Measurements from ENCODE around the gene GP5.

The GP5 gene

DNA sequence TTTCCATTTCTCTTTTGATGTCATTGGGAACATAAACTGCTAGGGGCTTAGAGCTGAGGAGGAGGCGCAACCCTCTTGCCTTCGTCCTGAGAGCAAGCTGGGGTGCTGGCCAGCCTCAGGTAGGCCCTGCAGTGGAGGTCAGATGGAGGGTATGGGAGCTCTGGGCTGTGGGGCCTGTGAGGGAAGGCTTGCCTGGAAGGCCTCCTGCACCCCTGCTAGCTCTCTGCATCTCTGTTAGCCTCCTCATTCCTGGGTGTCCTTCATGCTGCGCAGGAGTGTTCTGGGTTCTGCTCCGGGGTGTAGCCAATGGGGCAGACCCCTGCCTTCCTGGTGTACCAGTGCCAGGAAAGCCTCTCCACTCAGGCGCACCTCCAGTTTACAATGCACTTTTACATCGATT, 11.8 kb downstream of the GP5 start:
- Histone ChIP-seq H3K9me3 (ENCODE audit: low read length) (peaks cover 20% of the 10 kb centered on the region), H3F3A (ENCODE audit: insufficient read depth, low read length) (no peaks in the 10 kb centered on the region), H3K9ac (ENCODE audit: low read length) (no peak overlapping the region), H3K4me3 (ENCODE audit: low read depth, low read length, poor library complexity, severe bottlenecking) (no peak overlapping the region), H3K36me3 (ENCODE audit: insufficient read depth, low read length) (peaks cover 4% of the 10 kb centered on the region; the same call in 1 of the 2 replicates), H3K4me2 (ENCODE audit: low read length) (no peak overlapping the region), H3K27ac (ENCODE audit: low read depth, low read length, poor library complexity, severe bottlenecking) (no peak overlapping the region), H3K9me2 (ENCODE audit: low read depth, low read length) (no peaks in the 10 kb centered on the region), H4K20me1 (ENCODE audit: insufficient read depth, low read length) (no peaks in the 10 kb centered on the region), H3K79me2 (ENCODE audit: insufficient read depth, low read length) (no peaks in the 10 kb centered on the region), H3K27me3 (ENCODE audit: insufficient read depth, low read length) (peaks cover 5% of the 10 kb centered on the region; the same call in 1 of the 2 replicates), H3K4me1 (ENCODE audit: insufficient read depth, low read length, severe bottlenecking) (no peaks in the 10 kb centered on the region), H2AFZ (ENCODE audit: low read length) (no peak overlapping the region)
- TF ChIP-seq CTCF (IDR thresholded peaks at IDR 0.05; ENCODE audit: low read length) (no peak), EZH2 (IDR thresholded peaks at IDR 0.05; ENCODE audit: borderline replicate concordance, low read length) (no peak)

DNA sequence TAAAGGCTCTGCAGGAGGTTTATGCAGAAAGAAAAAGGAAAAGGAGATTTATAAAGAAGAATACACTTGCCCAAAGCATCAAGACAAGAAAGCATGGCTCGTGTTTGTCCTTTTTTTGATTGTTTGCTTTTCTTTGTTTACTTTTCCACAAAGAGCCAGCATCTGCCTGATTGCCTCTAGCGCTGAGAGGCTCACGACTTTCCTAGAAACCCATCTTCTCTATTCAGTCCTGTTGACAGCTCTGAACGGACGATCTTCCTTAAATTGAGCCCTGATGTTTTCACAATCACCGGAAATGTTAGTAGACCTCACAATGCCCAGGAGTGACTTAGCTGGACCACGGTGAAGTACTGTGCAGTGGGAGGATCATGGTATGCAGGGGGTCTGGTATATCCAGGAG, 12.4 kb downstream of the GP5 start:
- Histone ChIP-seq H3K27ac (ENCODE audit: low read depth, low read length, poor library complexity, severe bottlenecking) (no peak overlapping the region), H3K9me2 (ENCODE audit: low read depth, low read length) (no peaks in the 10 kb centered on the region), H3K79me2 (ENCODE audit: insufficient read depth, low read length) (no peaks in the 10 kb centered on the region), H3K27me3 (ENCODE audit: insufficient read depth, low read length) (peaks cover 5% of the 10 kb centered on the region; the same call in 1 of the 2 replicates), H3K9ac (ENCODE audit: low read length) (no peak overlapping the region), H3K36me3 (ENCODE audit: insufficient read depth, low read length) (peaks cover 4% of the 10 kb centered on the region; the same call in 1 of the 2 replicates), H4K20me1 (ENCODE audit: insufficient read depth, low read length) (no peaks in the 10 kb centered on the region), H3K4me1 (ENCODE audit: insufficient read depth, low read length, severe bottlenecking) (no peaks in the 10 kb centered on the region), H2AFZ (ENCODE audit: low read length) (no peak overlapping the region), H3K9me3 (ENCODE audit: low read length) (peaks cover 20% of the 10 kb centered on the region), H3K4me2 (ENCODE audit: low read length) (no peak overlapping the region), H3F3A (ENCODE audit: insufficient read depth, low read length) (no peaks in the 10 kb centered on the region), H3K4me3 (ENCODE audit: low read depth, low read length, poor library complexity, severe bottlenecking) (no peak overlapping the region)
- TF ChIP-seq CTCF (IDR thresholded peaks at IDR 0.05; ENCODE audit: low read length): no peak
- no peak for TF ChIP-seq EZH2 (IDR thresholded peaks at IDR 0.05; ENCODE audit: borderline replicate concordance, low read length)

GRCh38 chr3:194386066-194386465, 13.0 kb downstream of the GP5 start:
- H3K9me3 ChIP-seq (ENCODE audit: low read length): peaks cover 16% of the 10 kb centered on the region
- H3K9me2 ChIP-seq (ENCODE audit: low read depth, low read length): no peaks in the 10 kb centered on the region
- no peaks in the 10 kb centered on the region for H4K20me1 ChIP-seq (ENCODE audit: insufficient read depth, low read length)
- H3K4me3 ChIP-seq (ENCODE audit: low read depth, low read length, poor library complexity, severe bottlenecking): no peak overlapping the region
- peaks cover 5% of the 10 kb centered on the region; the same call in 1 of the 2 replicates for H3K27me3 ChIP-seq (ENCODE audit: insufficient read depth, low read length)
- H3K79me2 ChIP-seq (ENCODE audit: insufficient read depth, low read length): no peaks in the 10 kb centered on the region
- H3K27ac ChIP-seq (ENCODE audit: low read depth, low read length, poor library complexity, severe bottlenecking): no peak overlapping the region
- no peaks in the 10 kb centered on the region for H3F3A ChIP-seq (ENCODE audit: insufficient read depth, low read length)
- no peaks in the 10 kb centered on the region for H3K4me1 ChIP-seq (ENCODE audit: insufficient read depth, low read length, severe bottlenecking)
- no peak overlapping the region for H3K4me2 ChIP-seq (ENCODE audit: low read length)
- no peak overlapping the region for H3K9ac ChIP-seq (ENCODE audit: low read length)
- H3K36me3 ChIP-seq (ENCODE audit: insufficient read depth, low read length): peaks cover 4% of the 10 kb centered on the region; the same call in 1 of the 2 replicates
- TF ChIP-seq CTCF (IDR thresholded peaks at IDR 0.05; ENCODE audit: low read length): no peak
- TF ChIP-seq EZH2 (IDR thresholded peaks at IDR 0.05; ENCODE audit: borderline replicate concordance, low read length): no peak
- no peak overlapping the region for H2AFZ ChIP-seq (ENCODE audit: low read length)
